Sigmoid colon (tissue), 7 donors: ENCODE measurements around the gene AP5Z1. TPM values are rescaled to one million over a fixed set of nuclear protein-coding genes. Genes with fewer than 3 reads are reported as not detected.

Experiments used
- DNase-seq: peaks from one replicate; pipeline ENCODE4 v3.0.0-alpha.2; 2019
- H3K27ac ChIP-seq, 4 donors: fragments of 200-600 bp; sonication (generic); one replicate each; pipeline ENCODE4 v1.5.1; 2016 to 2019; ENCODE audit warnings: mild to moderate bottlenecking in 1 of 4
- H3K27me3 ChIP-seq, 3 donors: fragments of 200-600 bp; sonication (generic); one replicate each; pipeline ENCODE4 v1.5.1; 2019; ENCODE audit warnings: mild to moderate bottlenecking in 1 of 3
- H3K36me3 ChIP-seq, 4 donors: fragments of 200-600 bp; sonication (generic); one replicate each; pipeline ENCODE4 v1.5.1; 2016 to 2019
- H3K4me1 ChIP-seq, 4 donors: fragments of 200-600 bp; sonication (generic); one replicate each; pipeline ENCODE4 v1.5.1; 2017 to 2019
- H3K4me3 ChIP-seq, 4 donors: fragments of 200-600 bp; sonication (generic); one replicate each; pipeline ENCODE4 v1.5.1; 2017 to 2019; ENCODE audit warnings: mild to moderate bottlenecking in 2 of 4, moderate library complexity in 1 of 4
- H3K9me3 ChIP-seq, 4 donors: fragments of 200-600 bp in 3 of 4; sonication (generic) in 3 of 4; one replicate each; pipeline versions ENCODE4 v1.5.1 to v1.6.1; 2013 to 2019
- EP300 ChIP-seq, 4 donors: sonication (generic); formaldehyde crosslinking; IDR thresholded peaks; one replicate each; pipeline ENCODE4 v1.6.1; 2017; ENCODE audit warnings: antibody characterized with exemption in 4 of 4
- POLR2A ChIP-seq, 2 donors: fragments of 450-650 bp; IDR thresholded peaks; one replicate each; pipeline ENCODE4 v1.6.1; 2016; ENCODE audit warnings: antibody characterized with exemption in 2 of 2, mild to moderate bottlenecking in 2 of 2, moderate library complexity in 2 of 2
- POLR2AphosphoS5 ChIP-seq, 4 donors: sonication (generic); formaldehyde crosslinking; IDR thresholded peaks; one replicate each; pipeline ENCODE4 v1.6.1; 2017; ENCODE audit warnings: antibody characterized with exemption in 4 of 4
- WGBS, 2 donors: extraction: QIAGEN DNeasy Blood & Tissue Kit; methylation state at CpG; one replicate each; pipeline ENCODE4 v1.1.7; 2013; 5-methylcytosine and 5-hydroxymethylcytosine counted together
- intact Hi-C: fragments of 100-400 bp; cut with DNase I; formaldehyde crosslinking; loops from one replicate; pipeline ENCODE4 v1.15.1; 2023
- polyA plus RNA-seq, 3 donors: library from polyadenylated mRNA; stranded (reverse); fragments of 200-250 nt; gene quantifications; one replicate each; pipeline ENCODE4 v1.2.3, GENCODE V29; 2013
- total RNA-seq, 4 donors: library from RNA; depleted of rRNA; stranded (reverse); fragments of >200 nt; gene quantifications; one replicate each; pipeline ENCODE4 v1.1.0, GENCODE V29; 2016
- TF ChIP-seq, protein P1 (sequence below), 4 experiments: fragments of 450-650 bp in 3 of 4; fragments of 200-600 bp in 1 of 4; IDR thresholded peaks; one replicate each; pipeline ENCODE4 v1.5.1; 2016 to 2019; ENCODE audit warnings: antibody characterized with exemption in 4 of 4, mild to moderate bottlenecking in 3 of 4, moderate library complexity in 2 of 4
- donor health status: healthy with polysubstance abuse.
- donor health status: Bipolar disorder and iron deficiency.
- donor health status: healthy.

AP5Z1 gene
- total and polyA plus RNA-seq, 7 donors: 16.8 to 66.0 (median 20.3) TPM

DNA sequence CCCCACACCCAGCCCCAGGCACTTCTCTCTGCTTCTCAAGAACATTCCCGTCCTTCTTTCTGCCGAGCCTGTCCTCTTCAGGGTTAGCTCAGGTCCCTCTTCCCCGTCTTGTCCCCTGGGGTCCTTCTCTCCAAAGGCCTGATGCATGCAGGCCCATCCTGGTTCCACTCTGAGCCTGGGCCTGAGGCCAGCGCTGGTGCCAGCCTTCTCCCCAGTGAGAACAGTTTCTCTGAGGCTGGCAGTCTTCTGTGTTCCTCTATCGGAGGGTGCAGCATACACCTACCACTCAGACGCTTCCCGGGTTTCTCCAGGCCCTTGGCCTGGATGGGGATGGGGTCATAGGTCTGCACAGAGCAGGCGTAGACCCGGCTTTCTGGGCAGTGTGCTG lies 14.6 kb downstream of the AP5Z1 start:
- TF ChIP-seq EP300 (IDR thresholded peaks at IDR 0.05) (no peak), POLR2AphosphoS5 (IDR thresholded peaks at IDR 0.05) (no peak)
- TF ChIP-seq, protein P1, sequence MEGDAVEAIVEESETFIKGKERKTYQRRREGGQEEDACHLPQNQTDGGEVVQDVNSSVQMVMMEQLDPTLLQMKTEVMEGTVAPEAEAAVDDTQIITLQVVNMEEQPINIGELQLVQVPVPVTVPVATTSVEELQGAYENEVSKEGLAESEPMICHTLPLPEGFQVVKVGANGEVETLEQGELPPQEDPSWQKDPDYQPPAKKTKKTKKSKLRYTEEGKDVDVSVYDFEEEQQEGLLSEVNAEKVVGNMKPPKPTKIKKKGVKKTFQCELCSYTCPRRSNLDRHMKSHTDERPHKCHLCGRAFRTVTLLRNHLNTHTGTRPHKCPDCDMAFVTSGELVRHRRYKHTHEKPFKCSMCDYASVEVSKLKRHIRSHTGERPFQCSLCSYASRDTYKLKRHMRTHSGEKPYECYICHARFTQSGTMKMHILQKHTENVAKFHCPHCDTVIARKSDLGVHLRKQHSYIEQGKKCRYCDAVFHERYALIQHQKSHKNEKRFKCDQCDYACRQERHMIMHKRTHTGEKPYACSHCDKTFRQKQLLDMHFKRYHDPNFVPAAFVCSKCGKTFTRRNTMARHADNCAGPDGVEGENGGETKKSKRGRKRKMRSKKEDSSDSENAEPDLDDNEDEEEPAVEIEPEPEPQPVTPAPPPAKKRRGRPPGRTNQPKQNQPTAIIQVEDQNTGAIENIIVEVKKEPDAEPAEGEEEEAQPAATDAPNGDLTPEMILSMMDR (IDR thresholded peaks at IDR 0.05): no peak
- DNase-seq: no peak
- Histone ChIP-seq H3K9me3 (no peaks in the 10 kb centered on the region), H3K4me3 (no peak overlapping the region), H3K36me3 (peaks cover 27 to 66% (median 43%) of the 10 kb centered on the region in 4 donors), H3K27ac (no peak overlapping the region), H3K27me3 (no peaks in the 10 kb centered on the region), H3K4me1 (peaks cover 0 to 17% (median 12%) of the 10 kb centered on the region in 4 donors)
- intact Hi-C loops: no loop called here
- WGBS, 2 donors: 91 to 92% methylated on average over 9 of the region's 9 CpGs

- 94 to 95% methylated on average over 24 of the region's 24 CpGs for WGBS, 2 donors
- H3K36me3 ChIP-seq: peaks cover 24 to 61% (median 39%) of the 10 kb centered on the region in 4 donors
- TF ChIP-seq POLR2AphosphoS5 (IDR thresholded peaks at IDR 0.05) (no peak), POLR2A (IDR thresholded peaks at IDR 0.05) (no peak), EP300 (IDR thresholded peaks at IDR 0.05) (no peak)
- TF ChIP-seq, protein P1 (IDR thresholded peaks at IDR 0.05): no peak
- H3K4me1 ChIP-seq: peaks cover 0 to 17% (median 12%) of the 10 kb centered on the region in 4 donors
- H3K4me3 ChIP-seq: no peak overlapping the region
- no peaks in the 10 kb centered on the region for H3K9me3 ChIP-seq
- intact Hi-C loops: no loop called here
- no peak for DNase-seq
- H3K27me3 ChIP-seq: no peaks in the 10 kb centered on the region
- H3K27ac ChIP-seq: no peak overlapping the region
These were observed 15.1 kb downstream of the AP5Z1 start for GRCh38 chr7:4790516-4790991.

DNA sequence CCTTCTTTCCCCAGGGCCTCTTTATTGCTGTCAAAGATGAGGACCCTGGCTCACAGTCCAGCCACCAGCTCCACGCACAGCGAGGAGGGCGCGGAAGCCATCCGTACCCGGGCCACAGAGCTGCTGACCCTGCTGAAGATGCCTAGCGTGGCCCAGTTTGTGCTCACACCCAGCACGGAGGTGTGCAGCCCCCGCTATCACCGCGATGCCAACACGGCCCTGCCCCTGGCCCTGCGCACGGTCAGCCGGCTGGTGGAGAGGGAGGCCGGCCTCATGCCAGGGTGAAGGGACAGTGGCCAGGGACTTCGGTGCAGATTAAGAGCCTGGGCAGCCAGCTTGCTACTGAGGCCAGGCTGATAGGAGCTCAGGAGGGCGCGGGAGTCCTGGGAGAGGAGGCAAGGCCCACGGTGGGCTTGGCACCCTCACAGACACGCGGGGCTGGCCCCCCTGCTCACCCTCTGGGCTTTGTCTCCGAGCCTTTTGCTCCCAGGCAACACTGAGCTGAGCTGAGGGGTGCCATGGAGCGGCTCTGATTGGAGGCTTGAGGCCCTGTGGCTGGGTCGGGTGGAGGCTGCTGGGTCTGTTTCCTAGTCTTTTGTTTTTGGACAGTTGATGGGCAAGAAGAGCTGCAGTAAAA lies 15.8 kb downstream of the AP5Z1 start:
- intact Hi-C loops: no loop called here
- TF ChIP-seq, protein P1 (IDR thresholded peaks at IDR 0.05): no peak
- TF ChIP-seq POLR2A (IDR thresholded peaks at IDR 0.05) (no peak), POLR2AphosphoS5 (IDR thresholded peaks at IDR 0.05) (no peak), EP300 (IDR thresholded peaks at IDR 0.05) (no peak)
- 95% methylated on average over 25 of the region's 25 CpGs for WGBS, 2 donors

DNA sequence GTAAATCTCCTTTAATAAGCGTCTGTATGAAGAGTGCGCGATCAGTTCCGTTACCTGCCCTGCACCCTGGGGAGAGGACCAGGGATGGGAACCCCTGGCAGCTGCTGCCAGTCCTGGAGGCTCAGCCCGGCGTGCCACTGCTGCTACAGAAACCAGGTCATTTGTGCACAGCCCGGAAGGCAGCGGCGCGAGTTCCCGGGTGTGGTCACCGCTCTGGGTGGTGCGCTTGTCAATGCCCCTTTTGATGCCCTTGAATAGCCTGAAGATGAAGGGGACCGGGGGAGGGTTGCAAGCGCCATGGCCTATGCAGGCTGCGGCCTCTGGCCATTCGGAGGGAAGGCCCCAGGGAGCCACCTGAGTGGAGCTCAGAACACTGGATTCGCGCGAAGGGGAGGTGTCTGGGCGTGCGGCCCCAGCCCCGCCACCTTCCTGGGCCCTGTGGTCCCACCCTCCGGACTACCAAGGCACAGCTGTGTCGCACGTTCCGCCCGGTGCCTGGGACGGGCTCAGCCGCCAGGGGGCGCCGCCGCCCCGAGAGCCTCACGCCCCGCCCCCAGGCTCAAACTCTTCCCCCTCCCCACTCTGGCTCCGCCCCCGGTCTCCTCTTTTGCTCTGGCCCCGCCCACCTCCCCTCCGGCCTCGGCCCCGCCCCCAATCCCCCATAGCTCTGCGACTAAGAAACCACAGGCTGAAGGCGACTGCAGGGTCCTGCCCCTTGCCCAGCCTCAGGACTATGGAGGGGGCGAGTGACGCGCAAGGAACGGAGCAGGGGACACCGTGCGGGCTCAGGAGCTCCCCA lies 16.5 kb downstream of the AP5Z1 start:
- Histone ChIP-seq H3K9me3 (no peaks in the 10 kb centered on the region), H3K4me3 (peak overlapping the region; percentile 20 to 64 (median 56)), H3K4me1 (peaks cover 0 to 17% (median 12%) of the 10 kb centered on the region in 4 donors), H3K36me3 (peaks cover 13 to 47% (median 33%) of the 10 kb centered on the region in 4 donors), H3K27ac (peak overlapping the region; percentile 57 to 73 (median 72)), H3K27me3 (no peaks in the 10 kb centered on the region)
- 45 to 46% methylated on average over 50 of the region's 50 CpGs for WGBS, 2 donors
- DNase-seq: peak; percentile 87
- intact Hi-C loops: no loop called here
- TF ChIP-seq, protein P1 (IDR thresholded peaks at IDR 0.05): peak; percentile 24 to 95 (median 68)
- no peak for TF ChIP-seq EP300 (IDR thresholded peaks at IDR 0.05)
- TF ChIP-seq POLR2AphosphoS5 (IDR thresholded peaks at IDR 0.05): no peak
- TF ChIP-seq POLR2A (IDR thresholded peaks at IDR 0.05): no peak

More for the DNA sequence above, 15.8 kb downstream of the AP5Z1 start:
- peak; percentile 70 for DNase-seq
- Histone ChIP-seq H3K27ac (peak overlapping the region in 3 of 4 donors; percentile 71 to 73 (median 72)), H3K9me3 (no peaks in the 10 kb centered on the region), H3K4me3 (no peak overlapping the region), H3K4me1 (peaks cover 0 to 17% (median 12%) of the 10 kb centered on the region in 4 donors), H3K27me3 (no peaks in the 10 kb centered on the region), H3K36me3 (peaks cover 20 to 54% (median 37%) of the 10 kb centered on the region in 4 donors)
